Upper lobe of left lung (tissue), 6 donors: ENCODE data around the gene CCND1. TPM values are rescaled to one million over a fixed set of nuclear protein-coding genes. Genes with fewer than 3 reads are reported as not detected.

Experiments
- ATAC-seq, 2 donors: fragments of 200-7000 bp; cut with Tn5 transposase; one replicate each; pipeline ENCODE4 v1.9.1; 2022; ENCODE audit warnings: mild to moderate bottlenecking in 2 of 2, moderate library complexity in 2 of 2; ENCODE audit not compliant: low FRiP score in 2 of 2
- DNase-seq, 2 donors: peaks; one replicate each; pipeline ENCODE4 v3.0.0-alpha.2; 2019 to 2020
- H3K27ac ChIP-seq, 4 donors: fragments of 200-600 bp; sonication (generic); one replicate each; pipeline ENCODE4 v1.5.1; 2016 to 2019
- H3K27me3 ChIP-seq, 4 donors: fragments of 200-600 bp; sonication (generic); one replicate each; pipeline ENCODE4 v1.5.1; 2017 to 2019
- H3K36me3 ChIP-seq, 4 donors: fragments of 200-600 bp; sonication (generic); one replicate each; pipeline ENCODE4 v1.5.1; 2016 to 2019
- H3K4me1 ChIP-seq, 4 donors: fragments of 200-600 bp; sonication (generic); one replicate each; pipeline ENCODE4 v1.5.1; 2018 to 2019
- H3K4me3 ChIP-seq, 4 donors: fragments of 200-600 bp; sonication (generic); one replicate each; pipeline ENCODE4 v1.5.1; 2017 to 2019; ENCODE audit warnings: mild to moderate bottlenecking in 2 of 4, moderate library complexity in 1 of 4
- H3K9me3 ChIP-seq, 4 donors: fragments of 200-600 bp; sonication (generic); one replicate each; pipeline ENCODE4 v1.5.1; 2018 to 2019
- CTCF ChIP-seq, 6 experiments: fragments of 450-650 bp in 4 of 6; fragments of 200-600 bp in 2 of 6; sonication (generic) in 2 of 6; IDR thresholded peaks; one replicate each; pipeline ENCODE4 v1.5.1; 2016 to 2019; ENCODE audit warnings: antibody characterized with exemption in 6 of 6
- EP300 ChIP-seq, 4 donors: sonication (generic); formaldehyde crosslinking; IDR thresholded peaks; one replicate each; pipeline ENCODE4 v1.5.1; 2017; ENCODE audit warnings: antibody characterized with exemption in 4 of 4, control low read depth in 2 of 4
- POLR2A ChIP-seq, 4 donors: fragments of 450-650 bp; IDR thresholded peaks; one replicate each; pipeline ENCODE4 v1.5.1; 2016 to 2017; ENCODE audit warnings: antibody characterized with exemption in 4 of 4, mild to moderate bottlenecking in 2 of 4
- POLR2AphosphoS5 ChIP-seq, 2 donors: sonication (generic); formaldehyde crosslinking; IDR thresholded peaks; one replicate each; pipeline ENCODE4 v1.5.1; 2017; ENCODE audit warnings: antibody characterized with exemption in 2 of 2
- WGBS, 2 donors: methylation state at CpG; one replicate each; pipeline ENCODE4 v1.1.5; 2017 to 2018; 5-methylcytosine and 5-hydroxymethylcytosine counted together
- total RNA-seq, 6 donors: library from RNA; depleted of rRNA in 4 of 6; stranded (reverse); fragments of >200 nt in 4 of 6; gene quantifications; one replicate each; pipeline versions ENCODE4 v1.1.0 to v1.2.1, GENCODE V29; 2016 to 2021
- donor health status: DM: no; HTN: no; CAD: no; lungs with moderate emphysema.
- donor health status: DM: no; HTN: yes; CAD: no; lungs with severe emphysema.

The CCND1 gene
- total RNA-seq, 6 donors from 2014 or later: 23.0 to 404 (median 237) TPM

- WGBS, 2 donors: 84 to 93% methylated on average over 20 of the region's 20 CpGs
- no peak for TF ChIP-seq EP300 (IDR thresholded peaks at IDR 0.05)
- TF ChIP-seq CTCF (IDR thresholded peaks at IDR 0.05): no peak
- TF ChIP-seq POLR2AphosphoS5 (IDR thresholded peaks at IDR 0.05): no peak
- TF ChIP-seq POLR2A (IDR thresholded peaks at IDR 0.05): no peak
- DNase-seq (peak in 1 of 2 donors; percentile 29), ATAC-seq (no peak)
- Histone ChIP-seq H3K4me3 (no peak overlapping the region), H3K36me3 (peaks cover 0 to 32% (median 20%) of the 10 kb centered on the region in 4 donors), H3K9me3 (no peaks in the 10 kb centered on the region), H3K27ac (no peak overlapping the region), H3K27me3 (no peaks in the 10 kb centered on the region), H3K4me1 (peaks cover 0 to 10% (median 2%) of the 10 kb centered on the region in 4 donors)
Observed at GRCh38 chr11:69656536-69657455, 15.8 kb downstream of the CCND1 start.

GRCh38 chr11:69657456-69657910 is 16.5 kb downstream of the CCND1 start:
- no peak overlapping the region for H3K4me3 ChIP-seq
- 92 to 96% methylated on average over 14 of the region's 14 CpGs for WGBS, 2 donors
- H3K4me1 ChIP-seq: peaks cover 0 to 10% (median 2%) of the 10 kb centered on the region in 4 donors
- no peaks in the 10 kb centered on the region for H3K9me3 ChIP-seq
- H3K36me3 ChIP-seq: peaks cover 0 to 26% (median 18%) of the 10 kb centered on the region in 4 donors
- H3K27me3 ChIP-seq: no peaks in the 10 kb centered on the region
- DNase-seq (peak in 1 of 2 donors; percentile 59), ATAC-seq (no peak)
- H3K27ac ChIP-seq: no peak overlapping the region
- TF ChIP-seq POLR2A (IDR thresholded peaks at IDR 0.05) (no peak), POLR2AphosphoS5 (IDR thresholded peaks at IDR 0.05) (no peak), CTCF (IDR thresholded peaks at IDR 0.05) (no peak), EP300 (IDR thresholded peaks at IDR 0.05) (no peak)

GRCh38 chr11:69657911-69658625 is 17.1 kb downstream of the CCND1 start:
- no peak for TF ChIP-seq POLR2A (IDR thresholded peaks at IDR 0.05)
- no peak for TF ChIP-seq EP300 (IDR thresholded peaks at IDR 0.05)
- TF ChIP-seq POLR2AphosphoS5 (IDR thresholded peaks at IDR 0.05): no peak
- no peak for TF ChIP-seq CTCF (IDR thresholded peaks at IDR 0.05)
- Histone ChIP-seq H3K4me1 (peaks cover 0 to 10% (median 2%) of the 10 kb centered on the region in 4 donors), H3K27ac (no peak overlapping the region), H3K9me3 (no peaks in the 10 kb centered on the region), H3K36me3 (peaks cover 0 to 25% (median 18%) of the 10 kb centered on the region in 4 donors), H3K27me3 (no peaks in the 10 kb centered on the region), H3K4me3 (no peak overlapping the region)
- WGBS, 2 donors: 53 to 73% methylated on average over 16 to 22 of the region's 27 CpGs
- DNase-seq: peak in 1 of 2 donors; percentile 84
- peak in 1 of 2 donors; percentile 18 for ATAC-seq

- peaks cover 0 to 31% (median 17%) of the 10 kb centered on the region in 4 donors for H3K36me3 ChIP-seq
- no peaks in the 10 kb centered on the region for H3K9me3 ChIP-seq
- no peak for TF ChIP-seq CTCF (IDR thresholded peaks at IDR 0.05)
- no peaks in the 10 kb centered on the region for H3K27me3 ChIP-seq
- H3K4me1 ChIP-seq: peaks cover 0 to 10% (median 2%) of the 10 kb centered on the region in 4 donors
- DNase-seq (peak in 1 of 2 donors; percentile 52), ATAC-seq (no peak)
- H3K27ac ChIP-seq: no peak overlapping the region
- WGBS, 2 donors: 85 to 87% methylated on average over 14 to 18 of the region's 18 CpGs
- no peak overlapping the region for H3K4me3 ChIP-seq
Observed at GRCh38 chr11:69658626-69659450, 17.9 kb downstream of the CCND1 start.
